Colonic mucosa (tissue), 4 donors: ENCODE results near the gene ARHGAP27. TPM values are rescaled to one million over a fixed set of nuclear protein-coding genes. Genes with fewer than 3 reads are reported as not detected.
"Not testable (repeated sequence)": the region's sequence is repeated elsewhere in the genome, so short reads cannot be mapped to it uniquely, and the experiment has no call there.

Source experiments
- DNase-seq: peaks from one replicate; pipeline ENCODE4 v3.0.0-alpha.2; 2020
- H3K27ac ChIP-seq: fragments of 200-600 bp; one replicate; pipeline ENCODE4 v1.8.0; 2021
- H3K27me3 ChIP-seq: fragments of 200-600 bp; one replicate; pipeline ENCODE4 v1.8.0; 2021
- H3K36me3 ChIP-seq: fragments of 200-600 bp; one replicate; pipeline ENCODE4 v1.8.0; 2021
- H3K4me1 ChIP-seq: fragments of 200-600 bp; one replicate; pipeline ENCODE4 v1.8.0; 2021; ENCODE audit warnings: mild to moderate bottlenecking
- H3K4me3 ChIP-seq: fragments of 200-600 bp; one replicate; pipeline ENCODE4 v1.8.0; 2021
- H3K9ac ChIP-seq, 2 donors: one replicate each; pipeline ENCODE4 v1.7.0; 2013; ENCODE audit warnings: control low read depth in 2 of 2, low read depth in 2 of 2, low read length in 2 of 2
- H3K9me3 ChIP-seq: fragments of 200-600 bp; one replicate; pipeline ENCODE4 v1.8.0; 2021
- intact Hi-C: fragments of 100-400 bp; cut with DNase I; formaldehyde crosslinking; loops from one replicate; pipeline ENCODE4 v1.14.1; 2022
- total RNA-seq, 2 donors: library from RNA; stranded (reverse); fragmentation: NEBNext Ultra II Directional in 1 of 2; extraction: Animal tissue kit (Norgen Biotek cat#: 25700) in 1 of 2; gene quantifications; one replicate each; pipeline ENCODE4 v1.2.1, GENCODE V29; 2021
- TF ChIP-seq, protein P1 (sequence below): fragments of 200-600 bp; IDR thresholded peaks from one replicate; pipeline ENCODE4 v1.8.0; 2022; ENCODE audit warnings: antibody characterized with exemption, mild to moderate bottlenecking
- donor health status: healthy.
- donor health status: DM: no; HTN: no; CAD: no.
- donor health status: DM: no; HTN: no; CAD: no.

Gene ARHGAP27, protein sequence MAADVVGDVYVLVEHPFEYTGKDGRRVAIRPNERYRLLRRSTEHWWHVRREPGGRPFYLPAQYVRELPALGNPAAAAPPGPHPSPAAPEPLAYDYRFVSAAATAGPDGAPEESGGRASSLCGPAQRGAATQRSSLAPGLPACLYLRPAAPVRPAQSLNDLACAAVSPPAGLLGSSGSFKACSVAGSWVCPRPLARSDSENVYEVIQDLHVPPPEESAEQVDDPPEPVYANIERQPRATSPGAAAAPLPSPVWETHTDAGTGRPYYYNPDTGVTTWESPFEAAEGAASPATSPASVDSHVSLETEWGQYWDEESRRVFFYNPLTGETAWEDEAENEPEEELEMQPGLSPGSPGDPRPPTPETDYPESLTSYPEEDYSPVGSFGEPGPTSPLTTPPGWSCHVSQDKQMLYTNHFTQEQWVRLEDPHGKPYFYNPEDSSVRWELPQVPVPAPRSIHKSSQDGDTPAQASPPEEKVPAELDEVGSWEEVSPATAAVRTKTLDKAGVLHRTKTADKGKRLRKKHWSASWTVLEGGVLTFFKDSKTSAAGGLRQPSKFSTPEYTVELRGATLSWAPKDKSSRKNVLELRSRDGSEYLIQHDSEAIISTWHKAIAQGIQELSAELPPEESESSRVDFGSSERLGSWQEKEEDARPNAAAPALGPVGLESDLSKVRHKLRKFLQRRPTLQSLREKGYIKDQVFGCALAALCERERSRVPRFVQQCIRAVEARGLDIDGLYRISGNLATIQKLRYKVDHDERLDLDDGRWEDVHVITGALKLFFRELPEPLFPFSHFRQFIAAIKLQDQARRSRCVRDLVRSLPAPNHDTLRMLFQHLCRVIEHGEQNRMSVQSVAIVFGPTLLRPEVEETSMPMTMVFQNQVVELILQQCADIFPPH
- 100 to 1,000 TPM; 107 to 165 TPM for total RNA-seq

DNA sequence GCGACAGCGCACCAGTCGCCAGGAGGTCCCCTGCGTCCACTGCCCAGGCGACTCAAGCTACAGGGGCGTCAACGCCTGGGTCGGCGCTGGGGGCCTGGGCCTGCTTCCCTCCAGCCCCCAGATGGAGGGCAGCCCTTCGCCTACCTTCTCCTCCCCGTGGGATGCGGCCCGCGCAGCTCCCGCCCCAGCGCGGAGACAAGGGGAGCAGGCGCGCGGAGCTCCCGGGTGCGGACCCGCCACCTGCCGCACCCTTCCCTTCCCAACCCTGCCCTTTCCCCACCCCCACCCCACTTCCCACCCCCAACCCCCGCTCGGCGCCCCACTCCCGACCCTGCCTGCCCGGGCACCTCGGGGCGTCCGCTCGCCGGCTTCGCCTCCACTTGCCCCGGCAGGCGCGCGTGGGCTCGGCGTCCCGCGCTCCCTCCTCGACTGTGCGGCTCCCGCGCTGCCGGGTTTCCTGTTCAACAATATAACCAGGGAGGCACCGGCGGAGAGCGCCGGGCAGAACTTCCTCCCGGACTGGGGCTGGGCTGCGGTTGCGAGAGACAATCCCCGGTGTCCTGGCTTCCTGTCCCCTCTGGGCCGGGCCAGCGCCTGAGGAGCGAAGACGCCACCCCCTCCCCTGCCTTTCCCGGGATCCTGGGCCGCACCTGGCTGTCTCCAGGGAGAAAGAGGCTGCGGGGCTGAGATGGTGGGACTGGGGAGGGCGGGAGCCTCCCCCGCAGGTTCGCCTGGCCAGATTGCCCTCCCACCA is at the start of gene ARHGAP27:
Gene ARHGAP27 (minus strand): TSS at position 466 of the 754 bp plus-strand sequence. CDS start 2,591 bp downstream, outside the sequence.
- Histone ChIP-seq H3K27me3 (no peaks in the 10 kb centered on the region), H3K9ac (peak within 1 kb of the TSS; percentile 84 to 93), H3K4me3 (peak within 1 kb of the TSS; percentile 65), H3K36me3 (no peaks in the 10 kb centered on the region), H3K4me1 (peaks cover 10% of the 10 kb centered on the region), H3K9me3 (no peaks in the 10 kb centered on the region), H3K27ac (peak within 1 kb of the TSS; percentile 89)
- TF ChIP-seq, protein P1, sequence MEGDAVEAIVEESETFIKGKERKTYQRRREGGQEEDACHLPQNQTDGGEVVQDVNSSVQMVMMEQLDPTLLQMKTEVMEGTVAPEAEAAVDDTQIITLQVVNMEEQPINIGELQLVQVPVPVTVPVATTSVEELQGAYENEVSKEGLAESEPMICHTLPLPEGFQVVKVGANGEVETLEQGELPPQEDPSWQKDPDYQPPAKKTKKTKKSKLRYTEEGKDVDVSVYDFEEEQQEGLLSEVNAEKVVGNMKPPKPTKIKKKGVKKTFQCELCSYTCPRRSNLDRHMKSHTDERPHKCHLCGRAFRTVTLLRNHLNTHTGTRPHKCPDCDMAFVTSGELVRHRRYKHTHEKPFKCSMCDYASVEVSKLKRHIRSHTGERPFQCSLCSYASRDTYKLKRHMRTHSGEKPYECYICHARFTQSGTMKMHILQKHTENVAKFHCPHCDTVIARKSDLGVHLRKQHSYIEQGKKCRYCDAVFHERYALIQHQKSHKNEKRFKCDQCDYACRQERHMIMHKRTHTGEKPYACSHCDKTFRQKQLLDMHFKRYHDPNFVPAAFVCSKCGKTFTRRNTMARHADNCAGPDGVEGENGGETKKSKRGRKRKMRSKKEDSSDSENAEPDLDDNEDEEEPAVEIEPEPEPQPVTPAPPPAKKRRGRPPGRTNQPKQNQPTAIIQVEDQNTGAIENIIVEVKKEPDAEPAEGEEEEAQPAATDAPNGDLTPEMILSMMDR: no peak
- DNase-seq: peak; percentile 77
- intact Hi-C loops: no loop called here

DNA sequence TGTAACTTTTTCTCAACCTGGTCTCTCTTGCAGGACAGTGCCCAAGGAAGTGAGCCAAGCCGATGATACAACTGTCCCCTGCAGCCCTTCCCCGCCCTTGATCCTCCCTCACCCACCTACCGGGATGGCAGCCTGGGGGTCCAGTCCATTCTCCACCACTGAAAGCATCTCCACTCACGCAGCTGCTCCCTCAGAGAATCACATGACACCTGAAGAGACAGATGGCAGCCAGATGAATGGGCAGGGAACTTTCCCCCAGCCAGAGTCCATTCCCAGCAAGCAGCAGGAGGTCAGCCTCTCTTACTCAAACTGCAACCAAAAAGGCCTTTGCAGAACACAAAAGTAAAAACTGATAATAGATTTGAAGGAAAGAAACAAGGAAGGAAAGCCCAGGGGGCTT is 49.6 kb upstream of the ARHGAP27 start:
- H3K27me3 ChIP-seq, H3K4me3 ChIP-seq, intact Hi-C loops, H3K9ac ChIP-seq, DNase-seq, H3K4me1 ChIP-seq, H3K9me3 ChIP-seq, H3K36me3 ChIP-seq: not testable (repeated sequence)
- H3K27ac ChIP-seq: peak overlapping the region; percentile 36

DNA sequence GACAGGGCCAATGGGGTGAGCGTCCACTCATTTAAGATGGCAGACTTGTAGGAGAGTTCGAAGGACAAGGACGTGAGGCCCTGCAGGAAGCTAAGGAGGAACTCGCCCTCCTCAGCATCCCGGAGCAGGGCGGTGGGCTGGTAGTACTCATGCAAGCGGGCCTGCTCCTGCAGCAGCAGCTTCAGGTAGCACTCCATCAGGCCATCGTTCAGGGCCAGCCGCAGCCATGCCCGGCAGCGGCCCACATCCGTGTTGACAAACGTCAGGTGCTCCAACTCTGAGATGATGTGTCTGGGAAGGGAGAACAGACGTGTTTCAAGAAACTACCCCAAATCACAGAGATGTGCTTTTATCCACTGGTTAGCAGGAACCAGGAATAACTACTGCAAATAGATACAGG is 42.8 kb upstream of the ARHGAP27 start:
- intact Hi-C loops, DNase-seq, H3K9me3 ChIP-seq, H3K4me3 ChIP-seq, H3K9ac ChIP-seq, H3K27ac ChIP-seq, H3K36me3 ChIP-seq, H3K4me1 ChIP-seq, H3K27me3 ChIP-seq: not testable (repeated sequence)

DNA sequence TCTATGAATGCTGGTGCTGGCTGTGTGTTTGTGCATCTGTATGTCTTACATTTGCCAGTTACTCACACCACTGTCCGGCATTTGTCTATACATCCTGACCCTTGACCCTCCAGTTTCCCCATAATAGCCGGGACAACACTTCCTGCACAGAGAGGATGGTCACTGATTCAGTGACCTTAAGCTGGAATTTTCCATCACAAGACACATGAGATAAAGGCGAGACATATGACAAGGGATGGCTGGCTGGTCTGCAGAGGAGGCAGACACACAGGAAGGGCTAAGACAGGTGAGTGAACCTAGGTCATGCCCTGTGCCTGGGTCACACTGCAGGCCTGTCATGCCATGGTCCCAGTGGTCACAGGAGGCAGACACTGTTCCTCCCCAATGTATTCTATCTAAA is 39.6 kb upstream of the ARHGAP27 start:
- H3K36me3 ChIP-seq, DNase-seq, H3K9me3 ChIP-seq, H3K9ac ChIP-seq, H3K27me3 ChIP-seq, H3K4me3 ChIP-seq, H3K27ac ChIP-seq, intact Hi-C loops, H3K4me1 ChIP-seq: not testable (repeated sequence)

DNA sequence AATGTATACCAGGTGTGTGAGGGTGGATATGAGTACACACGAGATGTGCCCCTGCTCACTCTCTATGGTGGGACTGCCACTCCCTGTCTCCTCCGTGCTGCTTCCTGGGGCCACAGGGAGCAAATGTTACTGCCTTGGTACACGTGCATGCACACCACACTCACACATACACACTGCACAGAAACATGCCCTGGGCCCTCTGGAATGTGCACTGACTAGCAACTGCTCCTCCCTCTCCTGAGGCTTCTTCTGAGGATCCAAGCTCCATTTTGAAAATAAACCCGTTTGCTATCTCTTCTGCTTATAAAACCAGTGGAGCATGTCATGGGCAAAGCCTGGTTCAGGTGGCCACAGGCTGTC is 36.5 kb upstream of the ARHGAP27 start:
- H3K9ac ChIP-seq, H3K4me3 ChIP-seq, H3K4me1 ChIP-seq, H3K36me3 ChIP-seq, DNase-seq, intact Hi-C loops, H3K9me3 ChIP-seq, H3K27me3 ChIP-seq: not testable (repeated sequence)
- H3K27ac ChIP-seq: peak overlapping the region; percentile 17

DNA sequence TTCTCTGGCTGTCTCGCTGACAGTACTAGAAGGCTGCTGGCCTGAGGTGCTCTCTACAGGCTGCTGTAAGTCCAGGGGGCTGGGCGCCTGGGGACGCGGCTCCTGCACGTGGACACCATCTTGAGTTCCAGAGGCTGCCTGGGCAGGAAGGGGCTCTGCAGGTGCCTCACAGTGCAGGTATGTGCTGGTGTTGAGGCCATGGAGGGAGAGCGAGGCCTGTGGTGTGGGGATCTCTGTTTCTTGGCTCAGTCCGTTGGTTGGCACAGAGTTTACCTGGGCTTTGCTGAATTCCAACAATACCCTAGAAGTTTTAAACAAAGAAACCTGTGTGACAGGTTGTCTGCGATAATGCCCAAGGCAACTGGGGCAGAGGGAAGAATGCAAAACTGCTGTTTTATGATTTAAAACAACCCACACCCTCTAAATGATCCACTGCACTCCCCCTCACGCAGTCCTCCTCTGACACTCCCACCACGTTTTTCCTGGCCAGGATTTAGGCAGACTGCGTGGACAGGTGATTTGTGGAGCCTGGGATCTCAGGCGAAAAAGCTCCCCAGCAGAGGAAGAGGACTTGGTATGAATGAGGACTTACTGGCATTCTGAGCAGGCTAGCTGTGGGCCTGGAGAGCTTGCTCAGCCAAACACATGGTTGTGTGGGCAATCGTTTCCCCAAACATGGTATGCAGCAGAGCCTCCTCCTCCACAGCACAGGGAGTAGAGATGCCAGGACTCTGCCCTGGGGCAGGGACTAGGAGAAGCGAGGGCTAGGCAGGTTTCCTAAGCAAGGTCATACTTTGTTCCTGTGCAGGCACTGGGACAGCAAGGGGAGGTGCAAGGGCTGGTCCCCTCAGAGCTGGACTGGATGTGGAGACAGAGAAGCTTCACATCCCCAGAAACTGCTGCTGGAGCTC is 35.9 kb upstream of the ARHGAP27 start:
- H3K27me3 ChIP-seq, H3K4me3 ChIP-seq, H3K4me1 ChIP-seq, H3K36me3 ChIP-seq, intact Hi-C loops, H3K9me3 ChIP-seq: not testable (repeated sequence)
- DNase-seq: peak; percentile 56
- H3K27ac ChIP-seq: peak overlapping the region; percentile 66
- peak overlapping the region in 1 of 2 donors; percentile 34 for H3K9ac ChIP-seq

DNA sequence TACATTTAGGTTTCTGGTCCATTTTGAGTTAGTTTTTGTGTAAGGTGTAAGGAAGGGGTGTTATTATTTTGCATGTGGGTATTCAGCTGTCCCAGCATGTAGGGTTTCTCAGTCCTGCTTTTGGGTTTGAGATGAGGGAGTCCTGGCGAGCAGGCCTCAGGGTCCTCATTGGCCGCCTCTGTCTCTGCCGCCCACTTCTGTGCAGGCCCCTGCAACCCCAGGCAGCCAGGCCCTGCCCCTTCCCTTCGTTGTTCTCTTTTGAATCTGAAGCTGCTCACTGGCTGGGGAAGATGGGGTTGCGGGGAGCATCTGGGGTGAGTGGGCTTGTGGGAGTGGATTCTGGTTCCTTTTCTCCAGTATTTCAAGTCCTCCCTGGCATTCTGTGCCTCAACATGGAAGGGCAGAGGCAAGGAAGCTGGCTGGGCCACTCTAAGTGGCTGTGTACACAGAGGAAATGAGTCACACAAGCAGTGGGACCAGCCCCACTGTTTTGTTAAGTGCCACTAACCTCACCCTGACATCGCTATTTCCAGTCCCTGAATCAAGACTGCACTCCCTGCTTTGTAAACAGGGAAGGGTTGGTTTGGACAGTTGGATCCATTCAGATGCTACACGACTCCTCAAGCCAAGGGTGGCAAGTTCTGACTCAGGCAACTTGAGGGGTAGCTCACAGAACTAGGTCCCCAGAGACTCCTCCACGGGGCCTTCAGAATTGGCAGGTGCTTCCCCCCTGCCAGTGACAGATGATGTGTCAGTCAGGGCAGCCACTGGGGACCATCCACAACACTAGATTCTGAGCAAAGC is 29.1 kb upstream of the ARHGAP27 start:
- peak; percentile 78 for DNase-seq
- intact Hi-C loops, H3K27me3 ChIP-seq, H3K4me1 ChIP-seq, H3K9ac ChIP-seq, H3K36me3 ChIP-seq, H3K9me3 ChIP-seq, H3K4me3 ChIP-seq: not testable (repeated sequence)
- H3K27ac ChIP-seq: peak overlapping the region; percentile 44

DNA sequence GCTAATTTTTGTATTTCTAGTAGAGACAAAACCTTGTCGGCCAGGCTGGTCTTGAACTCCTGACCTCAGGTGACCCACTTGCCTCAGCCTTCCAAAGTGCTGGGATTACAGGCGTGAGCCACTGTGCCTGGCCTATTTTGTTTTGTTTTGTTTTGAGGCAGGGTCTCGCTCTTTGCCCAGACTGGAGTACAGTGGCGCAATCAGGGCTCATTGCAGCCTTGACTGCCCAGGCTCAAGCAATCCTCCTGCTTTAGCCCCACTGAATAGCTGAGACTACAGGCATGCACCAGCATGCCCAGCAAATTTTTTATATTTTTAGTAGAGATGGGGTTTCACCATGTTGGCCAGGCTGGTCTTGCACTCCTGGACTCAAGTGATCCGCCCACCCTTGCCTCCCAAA is 27.8 kb upstream of the ARHGAP27 start:
- intact Hi-C loops, H3K36me3 ChIP-seq, H3K27me3 ChIP-seq, H3K4me3 ChIP-seq, DNase-seq, H3K9ac ChIP-seq, H3K9me3 ChIP-seq, H3K4me1 ChIP-seq, H3K27ac ChIP-seq: not testable (repeated sequence)

DNA sequence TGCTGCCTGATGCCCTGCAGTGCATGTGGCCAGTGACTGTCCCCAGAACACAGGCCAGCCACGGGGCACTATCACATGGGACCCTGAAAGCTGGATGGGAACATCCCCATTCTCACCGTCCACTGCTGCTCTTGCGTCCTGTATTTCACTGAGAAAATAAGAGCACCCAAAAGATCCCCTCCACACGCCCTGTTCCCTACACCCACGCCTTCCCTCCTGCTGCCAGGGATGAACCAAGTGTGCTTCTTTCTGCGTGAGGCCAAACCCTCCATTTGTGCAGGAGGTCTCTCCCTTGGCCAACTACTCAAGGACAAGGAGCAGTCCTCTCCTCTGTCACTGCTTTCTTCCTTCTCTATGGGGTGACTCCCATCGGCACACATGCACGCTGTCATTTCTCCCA is 21.7 kb upstream of the ARHGAP27 start:
- intact Hi-C loops, DNase-seq, H3K9me3 ChIP-seq, H3K4me1 ChIP-seq, H3K27ac ChIP-seq, H3K27me3 ChIP-seq, H3K9ac ChIP-seq, H3K36me3 ChIP-seq, H3K4me3 ChIP-seq: not testable (repeated sequence)

DNA sequence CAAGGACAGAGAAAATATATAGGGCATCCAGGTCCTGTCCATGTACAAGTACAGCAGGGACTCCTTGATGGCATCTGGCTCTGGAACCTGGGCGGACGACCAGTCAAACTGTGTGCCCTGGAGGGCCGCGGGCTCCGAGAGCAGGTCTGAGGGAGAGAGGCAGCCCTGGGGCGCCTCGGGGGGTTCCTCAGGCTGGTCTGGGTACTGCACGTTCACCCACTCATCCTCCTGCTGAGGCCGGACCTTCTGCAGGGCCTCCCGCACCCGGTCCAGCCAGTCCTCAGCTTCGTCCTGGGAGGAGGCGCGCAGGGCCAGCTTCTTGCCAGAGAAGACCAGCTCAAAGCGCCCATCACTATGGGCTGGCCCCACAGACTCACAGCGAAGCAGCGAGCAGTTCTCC is 21.1 kb upstream of the ARHGAP27 start:
- H3K9me3 ChIP-seq, H3K27ac ChIP-seq, H3K4me3 ChIP-seq, H3K9ac ChIP-seq, H3K36me3 ChIP-seq, DNase-seq, H3K4me1 ChIP-seq, intact Hi-C loops, H3K27me3 ChIP-seq: not testable (repeated sequence)

DNA sequence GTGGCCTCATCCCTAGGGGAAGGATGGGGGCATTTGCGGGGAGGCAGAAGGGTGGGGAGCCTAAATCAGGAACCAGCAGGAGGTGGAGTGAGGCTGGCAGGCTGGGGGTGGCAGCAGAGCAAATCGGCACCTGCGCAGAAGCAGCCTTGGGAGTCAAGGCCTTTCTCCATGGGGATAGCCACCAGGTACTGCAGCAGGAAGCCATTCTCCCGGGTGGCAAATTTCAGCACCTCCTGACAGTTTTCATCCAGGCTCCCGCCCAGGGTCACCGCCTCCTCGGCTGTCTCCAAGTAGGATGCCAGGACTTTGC is 20.5 kb upstream of the ARHGAP27 start:
- intact Hi-C loops, DNase-seq, H3K27me3 ChIP-seq, H3K36me3 ChIP-seq, H3K9ac ChIP-seq, H3K4me3 ChIP-seq, H3K9me3 ChIP-seq, H3K4me1 ChIP-seq, H3K27ac ChIP-seq: not testable (repeated sequence)
